GM23338 (cell line): ENCODE data around the gene NBAS. TPM values are rescaled to one million over a fixed set of nuclear protein-coding genes. Genes with fewer than 3 reads are reported as not detected.

ENCODE experiments used
- ATAC-seq: fragments of 200-7000 bp; cut with Tn5 transposase; 3 replicates; pipeline ENCODE4 v1.9.1; 2020
- DNase-seq: peaks from one replicate; pipeline ENCODE4 v3.0.0-alpha.2; 2015; ENCODE audit warnings: low spot score
- H2AFZ ChIP-seq: fragments of 200-600 bp; sonication (generic); 2 replicates; pipeline ENCODE4 v1.8.0; 2016; ENCODE audit warnings: antibody characterized with exemption, mild to moderate bottlenecking, moderate library complexity
- H3F3A ChIP-seq: fragments of 200-600 bp; sonication (generic); replicated peaks from 2 replicates; pipeline ENCODE4 v1.8.0; 2017; ENCODE audit warnings: antibody characterized with exemption, mixed run types, low read depth
- H3K27ac ChIP-seq: fragments of 200-600 bp; sonication (generic); 2 replicates; pipeline ENCODE4 v1.6.1; 2016; ENCODE audit warnings: low read depth
- H3K27me3 ChIP-seq: fragments of 200-600 bp; sonication (generic); 2 replicates; pipeline ENCODE4 v1.8.0; 2016; ENCODE audit warnings: mild to moderate bottlenecking, mixed run types, moderate library complexity; ENCODE audit not compliant: insufficient read depth
- H3K36me3 ChIP-seq: fragments of 200-600 bp; sonication (generic); 2 replicates; pipeline ENCODE4 v1.8.0; 2016; ENCODE audit warnings: mild to moderate bottlenecking; ENCODE audit not compliant: insufficient read depth
- H3K4me1 ChIP-seq: fragments of 200-600 bp; sonication (generic); 2 replicates; pipeline ENCODE4 v1.8.0; 2016; ENCODE audit warnings: mild to moderate bottlenecking, moderate library complexity; ENCODE audit not compliant: insufficient read depth
- H3K4me2 ChIP-seq: fragments of 200-600 bp; sonication (generic); 2 replicates; pipeline ENCODE4 v1.7.1; 2017; ENCODE audit warnings: mixed run types
- H3K4me3 ChIP-seq: fragments of 200-600 bp; sonication (generic); 2 replicates; pipeline ENCODE4 v1.6.1; 2016; ENCODE audit warnings: mixed run types
- H3K79me2 ChIP-seq: fragments of 200-600 bp; sonication (generic); replicated peaks from 2 replicates; pipeline ENCODE4 v1.8.0; 2017; ENCODE audit warnings: mild to moderate bottlenecking; ENCODE audit not compliant: insufficient read depth
- H3K9me2 ChIP-seq: fragments of 200-600 bp; sonication (generic); 2 replicates; pipeline ENCODE4 v1.8.0; 2017; ENCODE audit not compliant: insufficient read depth
- H4K20me1 ChIP-seq: fragments of 200-600 bp; sonication (generic); replicated peaks from 2 replicates; pipeline ENCODE4 v1.8.0; 2017; ENCODE audit warnings: mild to moderate bottlenecking; ENCODE audit not compliant: insufficient read depth
- H3K27ac Mint-ChIP-seq: 2 replicates; pipeline ENCODE4 v1.8.0; 2020; ENCODE audit warnings: inconsistent platforms, mild to moderate bottlenecking, moderate library complexity, mixed read lengths
- H3K27me3 Mint-ChIP-seq: 3 replicates; pipeline ENCODE4 v1.8.0; 2022; ENCODE audit warnings: low read depth, mild to moderate bottlenecking, moderate library complexity, mixed read lengths, inconsistent platforms; ENCODE audit not compliant: insufficient read depth, poor library complexity
- H3K36me3 Mint-ChIP-seq: 3 replicates; pipeline ENCODE4 v1.8.0; 2021; ENCODE audit warnings: low read depth, mild to moderate bottlenecking, inconsistent platforms, moderate library complexity, mixed read lengths
- H3K4me1 Mint-ChIP-seq: 3 replicates; pipeline ENCODE4 v1.8.0; 2020; ENCODE audit warnings: mild to moderate bottlenecking, inconsistent platforms, mixed read lengths
- H3K4me3 Mint-ChIP-seq: 3 replicates; pipeline ENCODE4 v1.8.0; 2021; ENCODE audit warnings: moderate library complexity, mild to moderate bottlenecking, inconsistent platforms, mixed read lengths
- H3K9me3 Mint-ChIP-seq: 3 replicates; pipeline ENCODE4 v1.8.0; 2020; ENCODE audit warnings: moderate library complexity, mild to moderate bottlenecking, inconsistent platforms, mixed read lengths
- CREB1 ChIP-seq: fragments of 250-450 bp; sonication (Bioruptor Pico); IDR thresholded peaks from 2 replicates; pipeline ENCODE4 v1.5.0; 2020; ENCODE audit warnings: low read depth, mild to moderate bottlenecking, moderate library complexity
- EZH2 ChIP-seq: fragments of 200-600 bp; sonication (generic); IDR thresholded peaks from one replicate; pipeline ENCODE4 v1.8.0; 2017; ENCODE audit warnings: antibody characterized with exemption, mild to moderate bottlenecking, low read depth; ENCODE audit not compliant: unreplicated experiment
- EZH2phosphoT487 ChIP-seq: fragments of 200-600 bp; sonication (generic); IDR thresholded peaks from one replicate; pipeline ENCODE4 v1.8.1; 2018; ENCODE audit warnings: antibody characterized with exemption; ENCODE audit not compliant: unreplicated experiment
- JUNB ChIP-seq: IDR thresholded peaks from one replicate; pipeline ENCODE4 v1.6.1; 2016; ENCODE audit warnings: antibody characterized with exemption; ENCODE audit not compliant: unreplicated experiment
- POLR2AphosphoS5 ChIP-seq: IDR thresholded peaks from 2 replicates; pipeline ENCODE4 v1.6.1; 2016; ENCODE audit warnings: antibody characterized with exemption, low read depth
- STAT1 ChIP-seq: IDR thresholded peaks from one replicate; pipeline ENCODE4 v1.6.1; 2016; ENCODE audit warnings: antibody characterized with exemption; ENCODE audit not compliant: unreplicated experiment
- ZNF114 ChIP-seq: fragments of 250-450 bp; sonication (Bioruptor Pico); IDR thresholded peaks from 2 replicates; pipeline ENCODE4 v1.5.0; 2020; ENCODE audit warnings: mild to moderate bottlenecking, moderate library complexity
- ZNF331 ChIP-seq: fragments of 250-450 bp; sonication (Bioruptor Pico); IDR thresholded peaks from 2 replicates; pipeline ENCODE4 v1.5.0; 2020; ENCODE audit warnings: low read depth, mild to moderate bottlenecking, moderate library complexity
- polyA plus RNA-seq: library from polyadenylated mRNA; unstranded; fragments of >200 nt; fragmentation: Nextera tagmentation; extraction: Ambion mirVana; gene quantifications from 2 replicates; pipeline ENCODE4 v1.2.1, GENCODE V29; 2016
- total RNA-seq: library from RNA; depleted of rRNA; stranded (reverse); fragments of >200 nt; shearing (Covaris generic); gene quantifications from 2 replicates; pipeline ENCODE4 v1.2.3, GENCODE V29; 2014
- TF ChIP-seq, protein P1 (sequence below), 2 experiments: fragments of 200-600 bp in 1 of 2; sonication (generic) in 1 of 2; conservative IDR thresholded peaks; 2 replicates each; pipeline versions ENCODE4 v1.5.1 to v1.6.1; 2016 to 2017; ENCODE audit warnings: antibody characterized with exemption in 2 of 2, low read depth in 2 of 2, mild to moderate bottlenecking in 2 of 2, moderate library complexity in 1 of 2
- TF ChIP-seq, protein P2 (sequence below): IDR thresholded peaks from one replicate; pipeline ENCODE4 v1.6.1; 2018; ENCODE audit warnings: antibody characterized with exemption; ENCODE audit not compliant: unreplicated experiment
- TF ChIP-seq, protein P3 (sequence below): IDR thresholded peaks from 2 replicates; pipeline ENCODE4 v1.6.1; 2016; ENCODE audit warnings: antibody characterized with exemption

Gene NBAS
- total and polyA plus RNA-seq, 2 experiments from 2014 or later, result 24.8 to 38.9 TPM

DNA sequence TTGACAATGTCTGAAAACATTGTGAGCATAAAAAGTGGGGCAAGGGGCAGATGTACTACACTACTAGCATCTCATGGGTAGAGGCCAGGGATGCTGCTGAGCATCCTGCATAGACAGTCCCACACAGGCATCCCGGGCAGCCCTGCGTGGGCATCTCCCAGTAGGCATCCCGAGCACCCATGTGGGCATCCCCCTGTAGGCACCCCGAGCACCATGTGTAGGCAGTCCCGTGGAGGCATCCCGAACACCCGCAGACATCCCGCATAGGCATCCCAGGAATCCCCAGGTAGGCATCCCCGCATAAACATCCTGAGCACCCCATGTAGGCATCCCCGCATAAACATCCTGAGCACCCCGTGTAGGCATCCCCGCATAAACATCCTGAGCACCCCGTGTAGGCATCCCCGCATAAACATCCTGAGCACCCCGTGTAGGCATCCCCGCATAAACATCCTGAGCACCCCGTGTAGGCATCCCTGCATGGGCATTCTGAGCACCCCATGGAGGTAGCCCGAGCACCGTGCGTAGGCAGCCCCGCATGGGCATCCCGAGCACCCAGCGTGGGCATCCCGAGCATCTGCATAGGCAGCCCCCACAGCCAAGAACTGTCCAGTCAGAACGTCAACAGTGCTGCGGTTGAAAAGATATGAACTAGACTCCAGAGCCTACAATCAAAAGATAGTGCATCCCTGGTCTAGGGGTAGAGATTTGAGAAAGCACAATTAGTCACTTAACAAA is 273.5 kb downstream of the NBAS start:
- no peak overlapping the region for H3K4me3 ChIP-seq
- H4K20me1 ChIP-seq, result no peaks in the 10 kb centered on the region
- H3K9me2 ChIP-seq, result peaks cover 21% of the 10 kb centered on the region; the same call in 1 of the 2 replicates
- ATAC-seq (peak; percentile 38; the same call in 2 of the 3 replicates), DNase-seq (peak; percentile 23)
- no peaks in the 10 kb centered on the region for H3K27me3 ChIP-seq
- no peak overlapping the region for H3K4me3 Mint-ChIP-seq
- no peaks in the 10 kb centered on the region for H3K79me2 ChIP-seq
- TF ChIP-seq EZH2, result no peak
- no peak for TF ChIP-seq STAT1
- no peak for TF ChIP-seq ZNF331
- TF ChIP-seq, protein P1, sequence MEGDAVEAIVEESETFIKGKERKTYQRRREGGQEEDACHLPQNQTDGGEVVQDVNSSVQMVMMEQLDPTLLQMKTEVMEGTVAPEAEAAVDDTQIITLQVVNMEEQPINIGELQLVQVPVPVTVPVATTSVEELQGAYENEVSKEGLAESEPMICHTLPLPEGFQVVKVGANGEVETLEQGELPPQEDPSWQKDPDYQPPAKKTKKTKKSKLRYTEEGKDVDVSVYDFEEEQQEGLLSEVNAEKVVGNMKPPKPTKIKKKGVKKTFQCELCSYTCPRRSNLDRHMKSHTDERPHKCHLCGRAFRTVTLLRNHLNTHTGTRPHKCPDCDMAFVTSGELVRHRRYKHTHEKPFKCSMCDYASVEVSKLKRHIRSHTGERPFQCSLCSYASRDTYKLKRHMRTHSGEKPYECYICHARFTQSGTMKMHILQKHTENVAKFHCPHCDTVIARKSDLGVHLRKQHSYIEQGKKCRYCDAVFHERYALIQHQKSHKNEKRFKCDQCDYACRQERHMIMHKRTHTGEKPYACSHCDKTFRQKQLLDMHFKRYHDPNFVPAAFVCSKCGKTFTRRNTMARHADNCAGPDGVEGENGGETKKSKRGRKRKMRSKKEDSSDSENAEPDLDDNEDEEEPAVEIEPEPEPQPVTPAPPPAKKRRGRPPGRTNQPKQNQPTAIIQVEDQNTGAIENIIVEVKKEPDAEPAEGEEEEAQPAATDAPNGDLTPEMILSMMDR (conservative IDR thresholded peaks at IDR 0.05; ENCODE audit: low read depth in 2 of 2), result no peak
- no peak for TF ChIP-seq ZNF114 (CRISPR knock-in tag)
- no peak for TF ChIP-seq CREB1 (CRISPR knock-in tag)
- TF ChIP-seq JUNB, result no peak
- TF ChIP-seq POLR2AphosphoS5, result no peak
- no peak for TF ChIP-seq EZH2phosphoT487
- H3K36me3 ChIP-seq, result peaks cover 8% of the 10 kb centered on the region; the same call in 1 of the 2 replicates
- peaks cover 7% of the 10 kb centered on the region for H3K9me3 Mint-ChIP-seq
- peaks cover 10% of the 10 kb centered on the region; the same call in 1 of the 3 replicates for H3K4me1 Mint-ChIP-seq
- H3K36me3 Mint-ChIP-seq, result peaks cover 36% of the 10 kb centered on the region
- peak overlapping the region; percentile 56; the same call in 1 of the 2 replicates for H3K27ac Mint-ChIP-seq
- H2AFZ ChIP-seq, result no peak overlapping the region
- peaks cover 3% of the 10 kb centered on the region for H3K27me3 Mint-ChIP-seq
- no peaks in the 10 kb centered on the region for H3F3A ChIP-seq
- no peak overlapping the region for H3K4me2 ChIP-seq
- H3K27ac ChIP-seq, result peak overlapping the region; percentile 61; the same call in 1 of the 2 replicates
- H3K4me1 ChIP-seq, result no peaks in the 10 kb centered on the region

DNA sequence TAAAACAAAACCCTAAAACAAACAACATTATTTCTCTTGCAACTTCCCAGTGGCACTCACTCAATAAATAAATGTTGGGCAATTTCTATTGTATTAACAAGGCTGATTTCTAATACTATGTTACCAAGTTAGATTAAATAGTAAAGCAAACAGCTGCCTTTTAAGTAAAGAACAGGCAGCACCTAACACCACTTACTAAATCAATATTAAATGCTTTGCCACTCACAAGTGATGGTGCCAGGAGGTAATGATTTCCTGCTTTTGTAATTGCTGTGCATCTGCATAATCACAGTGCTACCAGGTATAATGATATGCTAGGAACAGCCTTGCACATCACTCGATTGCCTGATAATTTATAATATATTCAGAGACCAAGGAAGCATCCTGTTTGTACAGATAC is 276.5 kb downstream of the NBAS start:
- Mint-ChIP-seq H3K27ac (no peak overlapping the region), H3K36me3 (peaks cover 30% of the 10 kb centered on the region), H3K9me3 (peaks cover 7% of the 10 kb centered on the region), H3K27me3 (peaks cover 3% of the 10 kb centered on the region), H3K4me3 (no peak overlapping the region), H3K4me1 (peaks cover 10% of the 10 kb centered on the region; the same call in 1 of the 3 replicates)
- no peaks in the 10 kb centered on the region for H3K79me2 ChIP-seq
- H3K9me2 ChIP-seq, result peaks cover 15% of the 10 kb centered on the region; the same call in 1 of the 2 replicates
- no peak overlapping the region for H3K27ac ChIP-seq
- no peaks in the 10 kb centered on the region for H3F3A ChIP-seq
- TF ChIP-seq STAT1, result no peak
- no peak for TF ChIP-seq JUNB
- TF ChIP-seq, protein P2, sequence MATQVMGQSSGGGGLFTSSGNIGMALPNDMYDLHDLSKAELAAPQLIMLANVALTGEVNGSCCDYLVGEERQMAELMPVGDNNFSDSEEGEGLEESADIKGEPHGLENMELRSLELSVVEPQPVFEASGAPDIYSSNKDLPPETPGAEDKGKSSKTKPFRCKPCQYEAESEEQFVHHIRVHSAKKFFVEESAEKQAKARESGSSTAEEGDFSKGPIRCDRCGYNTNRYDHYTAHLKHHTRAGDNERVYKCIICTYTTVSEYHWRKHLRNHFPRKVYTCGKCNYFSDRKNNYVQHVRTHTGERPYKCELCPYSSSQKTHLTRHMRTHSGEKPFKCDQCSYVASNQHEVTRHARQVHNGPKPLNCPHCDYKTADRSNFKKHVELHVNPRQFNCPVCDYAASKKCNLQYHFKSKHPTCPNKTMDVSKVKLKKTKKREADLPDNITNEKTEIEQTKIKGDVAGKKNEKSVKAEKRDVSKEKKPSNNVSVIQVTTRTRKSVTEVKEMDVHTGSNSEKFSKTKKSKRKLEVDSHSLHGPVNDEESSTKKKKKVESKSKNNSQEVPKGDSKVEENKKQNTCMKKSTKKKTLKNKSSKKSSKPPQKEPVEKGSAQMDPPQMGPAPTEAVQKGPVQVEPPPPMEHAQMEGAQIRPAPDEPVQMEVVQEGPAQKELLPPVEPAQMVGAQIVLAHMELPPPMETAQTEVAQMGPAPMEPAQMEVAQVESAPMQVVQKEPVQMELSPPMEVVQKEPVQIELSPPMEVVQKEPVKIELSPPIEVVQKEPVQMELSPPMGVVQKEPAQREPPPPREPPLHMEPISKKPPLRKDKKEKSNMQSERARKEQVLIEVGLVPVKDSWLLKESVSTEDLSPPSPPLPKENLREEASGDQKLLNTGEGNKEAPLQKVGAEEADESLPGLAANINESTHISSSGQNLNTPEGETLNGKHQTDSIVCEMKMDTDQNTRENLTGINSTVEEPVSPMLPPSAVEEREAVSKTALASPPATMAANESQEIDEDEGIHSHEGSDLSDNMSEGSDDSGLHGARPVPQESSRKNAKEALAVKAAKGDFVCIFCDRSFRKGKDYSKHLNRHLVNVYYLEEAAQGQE, result no peak
- TF ChIP-seq, protein P3, sequence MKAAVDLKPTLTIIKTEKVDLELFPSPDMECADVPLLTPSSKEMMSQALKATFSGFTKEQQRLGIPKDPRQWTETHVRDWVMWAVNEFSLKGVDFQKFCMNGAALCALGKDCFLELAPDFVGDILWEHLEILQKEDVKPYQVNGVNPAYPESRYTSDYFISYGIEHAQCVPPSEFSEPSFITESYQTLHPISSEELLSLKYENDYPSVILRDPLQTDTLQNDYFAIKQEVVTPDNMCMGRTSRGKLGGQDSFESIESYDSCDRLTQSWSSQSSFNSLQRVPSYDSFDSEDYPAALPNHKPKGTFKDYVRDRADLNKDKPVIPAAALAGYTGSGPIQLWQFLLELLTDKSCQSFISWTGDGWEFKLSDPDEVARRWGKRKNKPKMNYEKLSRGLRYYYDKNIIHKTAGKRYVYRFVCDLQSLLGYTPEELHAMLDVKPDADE, result no peak
- H4K20me1 ChIP-seq, result no peaks in the 10 kb centered on the region
- no peak for DNase-seq
- H3K27me3 ChIP-seq, result no peaks in the 10 kb centered on the region
- no peak overlapping the region for H2AFZ ChIP-seq
- peaks cover 8% of the 10 kb centered on the region; the same call in 1 of the 2 replicates for H3K36me3 ChIP-seq
- no peak overlapping the region for H3K4me2 ChIP-seq
- no peak overlapping the region for H3K4me3 ChIP-seq
- no peak for ATAC-seq
- no peaks in the 10 kb centered on the region for H3K4me1 ChIP-seq
